ENCODE data around the gene FBRSL1. TPM values are rescaled to one million over a fixed set of nuclear protein-coding genes. Genes with fewer than 3 reads are reported as not detected.

The FBRSL1 gene
- total and polyA plus RNA-seq, 11 donors, result 23.0 to 88.2 (median 40.0) TPM

- intact Hi-C loops (cut with DNase I), result loop anchor here in 2 of 10 donors (10.0 kb wide), 2 partner anchors 100 to 370 kb away; no protein-coding TSS in a partner anchor
- Histone ChIP-seq H3K9me3 (no peaks in the 10 kb centered on the region), H3K27me3 (no peaks in the 10 kb centered on the region), H3K27ac (peak overlapping the region in 1 of 12 donors; percentile 16), H3K36me3 (peaks cover 0 to 13% (median 4%) of the 10 kb centered on the region in 9 donors), H3K4me3 (no peak overlapping the region), H3K4me1 (peaks cover 0 to 61% (median 9%) of the 10 kb centered on the region in 12 donors)
- TF ChIP-seq POLR2A (IDR thresholded peaks at IDR 0.05), result no peak
- DNase-seq, result no peak
- ATAC-seq, result no peak
- WGBS, 4 donors, result 90 to 95% (median 93%) methylated on average over 19 to 43 of the region's 43 CpGs
Observed at GRCh38 chr12:132525011-132525832, 35.3 kb downstream of the FBRSL1 start.

DNA sequence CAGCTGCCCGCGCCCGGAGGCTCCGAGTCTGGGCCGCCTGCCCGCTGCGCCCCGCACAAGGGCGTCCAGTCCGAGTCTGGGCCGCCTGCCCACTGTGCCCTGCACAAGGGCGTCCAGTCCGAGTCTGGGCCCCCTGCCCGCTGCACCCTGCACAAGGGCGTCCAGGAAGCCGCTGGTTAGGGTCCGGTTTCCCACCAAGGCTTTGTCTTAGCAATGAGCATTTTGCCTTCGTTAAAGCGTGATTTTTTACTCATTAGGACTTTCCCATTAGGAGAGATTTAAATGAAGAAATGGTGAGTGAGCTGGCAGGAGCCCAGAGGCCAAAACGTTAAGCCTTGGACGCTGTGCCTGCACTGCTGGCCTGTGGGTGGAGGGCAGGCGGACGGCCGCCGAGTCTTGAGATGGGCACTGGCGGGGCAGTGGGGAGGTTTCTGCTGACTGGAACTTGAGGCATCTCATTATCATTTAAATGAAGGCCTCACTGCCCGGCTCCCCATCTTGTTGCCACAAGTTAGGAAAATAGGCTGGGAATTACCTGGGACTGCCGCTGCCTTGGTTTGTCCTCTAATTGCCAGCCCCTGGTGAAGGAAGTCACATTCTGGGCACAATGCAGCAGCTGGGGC, 36.0 kb downstream of the FBRSL1 start:
- no peak for TF ChIP-seq POLR2A (IDR thresholded peaks at IDR 0.05)
- TF ChIP-seq, protein P1, sequence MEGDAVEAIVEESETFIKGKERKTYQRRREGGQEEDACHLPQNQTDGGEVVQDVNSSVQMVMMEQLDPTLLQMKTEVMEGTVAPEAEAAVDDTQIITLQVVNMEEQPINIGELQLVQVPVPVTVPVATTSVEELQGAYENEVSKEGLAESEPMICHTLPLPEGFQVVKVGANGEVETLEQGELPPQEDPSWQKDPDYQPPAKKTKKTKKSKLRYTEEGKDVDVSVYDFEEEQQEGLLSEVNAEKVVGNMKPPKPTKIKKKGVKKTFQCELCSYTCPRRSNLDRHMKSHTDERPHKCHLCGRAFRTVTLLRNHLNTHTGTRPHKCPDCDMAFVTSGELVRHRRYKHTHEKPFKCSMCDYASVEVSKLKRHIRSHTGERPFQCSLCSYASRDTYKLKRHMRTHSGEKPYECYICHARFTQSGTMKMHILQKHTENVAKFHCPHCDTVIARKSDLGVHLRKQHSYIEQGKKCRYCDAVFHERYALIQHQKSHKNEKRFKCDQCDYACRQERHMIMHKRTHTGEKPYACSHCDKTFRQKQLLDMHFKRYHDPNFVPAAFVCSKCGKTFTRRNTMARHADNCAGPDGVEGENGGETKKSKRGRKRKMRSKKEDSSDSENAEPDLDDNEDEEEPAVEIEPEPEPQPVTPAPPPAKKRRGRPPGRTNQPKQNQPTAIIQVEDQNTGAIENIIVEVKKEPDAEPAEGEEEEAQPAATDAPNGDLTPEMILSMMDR (IDR thresholded peaks at IDR 0.05), result no peak
- no peak overlapping the region for H3K27ac ChIP-seq
- WGBS, 4 donors, result 82 to 95% (median 85%) methylated on average over 26 to 28 of the region's 28 CpGs
- intact Hi-C loops (cut with DNase I), result loop anchor here in 2 of 10 donors (10.0 kb wide), 2 partner anchors 101 to 371 kb away; no protein-coding TSS in a partner anchor
- H3K27me3 ChIP-seq, result no peaks in the 10 kb centered on the region
- H3K36me3 ChIP-seq, result peaks cover 0 to 13% (median 4%) of the 10 kb centered on the region in 9 donors
- H3K4me1 ChIP-seq, result peaks cover 0 to 54% (median 7%) of the 10 kb centered on the region in 12 donors
- DNase-seq (no peak), ATAC-seq (peak in 1 of 4 donors; percentile 45)
- H3K9me3 ChIP-seq, result no peaks in the 10 kb centered on the region
- H3K4me3 ChIP-seq, result no peak overlapping the region

DNA sequence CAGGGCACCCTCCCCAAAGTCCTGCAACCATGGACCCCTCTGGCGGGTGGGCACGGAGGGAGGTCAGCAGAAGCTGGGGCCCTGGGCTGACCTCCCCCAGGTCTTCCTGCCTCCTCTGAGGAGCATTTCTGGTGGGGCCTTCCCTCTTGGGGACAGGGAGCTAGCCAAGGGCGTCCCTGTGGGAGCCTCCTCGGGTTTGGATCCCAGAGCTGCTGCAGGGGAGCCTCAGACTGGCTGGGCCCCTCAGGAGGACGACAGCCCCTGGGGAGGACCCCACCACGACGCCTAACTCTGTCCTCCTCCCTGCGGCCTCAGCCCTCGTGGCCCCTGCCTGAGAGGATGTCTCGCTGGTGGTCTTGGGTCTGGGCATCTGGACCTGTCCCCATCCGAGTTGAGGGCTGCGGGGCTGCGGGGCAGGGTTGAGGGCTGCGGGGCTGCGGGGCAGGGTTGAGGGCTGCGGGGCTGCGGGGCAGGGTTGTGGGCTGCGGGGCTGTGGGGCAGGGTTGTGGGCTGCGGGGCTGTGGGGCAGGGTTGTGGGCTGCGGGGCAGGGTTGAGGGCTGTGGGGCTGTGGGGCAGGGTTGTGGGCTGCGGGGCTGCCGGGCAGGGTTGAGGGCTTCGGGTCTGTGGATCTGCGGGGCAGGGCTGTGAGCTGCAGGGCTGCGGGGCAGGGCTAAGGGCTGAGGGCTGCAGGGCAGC, 37.4 kb downstream of the FBRSL1 start:
- peaks cover 0 to 13% (median 4%) of the 10 kb centered on the region in 9 donors for H3K36me3 ChIP-seq
- intact Hi-C loops (cut with DNase I), result loop anchor here in 2 of 10 donors (10.0 kb wide), 2 partner anchors 103 to 373 kb away; no protein-coding TSS in a partner anchor
- no peaks in the 10 kb centered on the region for H3K27me3 ChIP-seq
- TF ChIP-seq, protein P1 (IDR thresholded peaks at IDR 0.05), result no peak
- TF ChIP-seq POLR2A (IDR thresholded peaks at IDR 0.05), result no peak
- 86 to 98% (median 96%) methylated on average over 12 to 25 of the region's 25 CpGs for WGBS, 4 donors
- ATAC-seq, result no peak
- no peaks in the 10 kb centered on the region for H3K9me3 ChIP-seq
- H3K4me1 ChIP-seq, result peaks cover 0 to 40% (median 6%) of the 10 kb centered on the region in 12 donors
- no peak for DNase-seq
- no peak overlapping the region for H3K4me3 ChIP-seq
- H3K27ac ChIP-seq, result no peak overlapping the region

DNA sequence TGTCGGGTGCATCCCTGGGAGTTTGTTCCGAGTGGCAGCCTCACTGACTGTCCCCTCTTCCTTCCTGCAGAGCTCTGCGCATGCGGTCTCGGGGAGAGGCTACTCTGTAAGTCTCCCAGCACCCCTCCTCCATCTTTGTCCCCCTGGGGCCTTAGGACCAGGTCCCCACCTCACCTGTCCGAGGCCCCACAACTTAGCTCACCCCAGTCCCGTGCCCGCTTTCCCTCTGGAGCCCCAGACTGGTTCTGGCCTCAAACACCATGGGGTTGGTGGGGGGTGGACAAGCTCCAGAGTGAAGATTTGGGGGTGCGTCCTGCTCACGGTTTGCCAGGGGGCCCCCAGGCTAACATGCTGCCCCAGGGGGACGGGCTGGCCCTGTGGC, 37.9 kb downstream of the FBRSL1 start:
- ATAC-seq, result no peak
- no peak overlapping the region for H3K27ac ChIP-seq
- no peak overlapping the region for H3K4me3 ChIP-seq
- intact Hi-C loops (cut with DNase I), result loop anchor here in 2 of 10 donors (10.0 kb wide), 2 partner anchors 103 to 373 kb away; no protein-coding TSS in a partner anchor
- no peaks in the 10 kb centered on the region for H3K27me3 ChIP-seq
- peaks cover 0 to 15% (median 4%) of the 10 kb centered on the region in 9 donors for H3K36me3 ChIP-seq
- H3K9me3 ChIP-seq, result no peaks in the 10 kb centered on the region
- TF ChIP-seq POLR2A (IDR thresholded peaks at IDR 0.05), result no peak
- TF ChIP-seq, protein P1 (IDR thresholded peaks at IDR 0.05), result no peak
- WGBS, 4 donors, result 89 to 98% (median 94%) methylated on average over 3 to 11 of the region's 11 CpGs
- DNase-seq, result no peak
- H3K4me1 ChIP-seq, result peaks cover 0 to 34% (median 6%) of the 10 kb centered on the region in 12 donors

Measured in heart left ventricle (tissue), 16 donors.